H1 (cell line): ENCODE measurements around the gene ZC3H7B. TPM values are rescaled to one million over a fixed set of nuclear protein-coding genes. Genes with fewer than 3 reads are reported as not detected.

Experiments
- CTCF ChIA-PET: fragments of 300-600 bp; sonication (Branson Sonifier 250); formaldehyde crosslinking; loops from one replicate; lab custom pipeline; 2021; ENCODE audit not compliant: partially characterized antibody; lab: Charles Lee
- POLR2A ChIA-PET: fragments of 300-600 bp; sonication (Branson Sonifier 250); formaldehyde crosslinking; loops from one replicate; lab custom pipeline; 2021; ENCODE audit warnings: inconsistent platforms; ENCODE audit not compliant: partially characterized antibody; lab: Charles Lee
- DNase-seq, 2 experiments: peaks; one replicate each; pipeline versions ENCODE4 v3.0.0 to v3.0.0-alpha.2; 2010 to 2022; ENCODE audit warnings: low spot score in 2 of 2, low read depth in 1 of 2, mixed read lengths in 1 of 2
- FAIRE-seq: peaks from 2 replicates; lab custom pipeline; 2011; peaks lifted over from hg19 to GRCh38; lab: Jason Lieb, UNC
- H2AFZ ChIP-seq: 2 replicates; pipeline ENCODE4 v1.8.1; 2012; ENCODE audit warnings: low read length, inconsistent platforms
- H2AK5ac ChIP-seq: 2 replicates; pipeline ENCODE4 v1.6.1; 2013; ENCODE audit warnings: low read depth, low read length
- H2BK120ac ChIP-seq: replicated peaks from 2 replicates; pipeline ENCODE3; 2013; ENCODE audit warnings: low read depth, low read length, inconsistent platforms
- H2BK12ac ChIP-seq: 2 replicates; pipeline ENCODE4 v1.6.1; 2013; ENCODE audit warnings: low read depth, low read length
- H2BK15ac ChIP-seq: 2 replicates; pipeline ENCODE4 v1.6.1; 2013; ENCODE audit warnings: low read length
- H2BK20ac ChIP-seq: 2 replicates; pipeline ENCODE4 v1.6.1; 2013; ENCODE audit warnings: low read length
- H2BK5ac ChIP-seq: 2 replicates; pipeline ENCODE4 v1.6.1; 2013; ENCODE audit warnings: low read depth, low read length
- H3K14ac ChIP-seq: 2 replicates; pipeline ENCODE4 v1.6.1; 2013; ENCODE audit warnings: inconsistent platforms; ENCODE audit not compliant: insufficient read length
- H3K18ac ChIP-seq: 2 replicates; pipeline ENCODE4 v1.6.1; 2013; ENCODE audit warnings: low read length; ENCODE audit errors: extremely low read depth
- H3K23ac ChIP-seq: 2 replicates; pipeline ENCODE4 v1.6.1; 2013; ENCODE audit warnings: inconsistent platforms; ENCODE audit not compliant: insufficient read length
- H3K23me2 ChIP-seq: 2 replicates; pipeline ENCODE4 v1.6.1; 2013; ENCODE audit warnings: low read depth, low read length
- H3K27ac ChIP-seq: 2 replicates; pipeline ENCODE4 v1.6.1; 2011; ENCODE audit warnings: low read depth, low read length, inconsistent platforms
- H3K27me3 ChIP-seq, 4 experiments: replicated peaks in 1 of 4; 1 replicate in 1 of 4; 2 replicates in 3 of 4; pipeline versions ENCODE4 v1.6.1 to v1.8.1; 2011 to 2013; ENCODE audit warnings: low read length in 3 of 4, mild to moderate bottlenecking in 3 of 4, inconsistent platforms in 2 of 4, mixed read lengths in 2 of 4, moderate library complexity in 1 of 4; ENCODE audit not compliant: control insufficient read depth in 3 of 4, insufficient read depth in 3 of 4; ENCODE audit errors: extremely low read depth in 1 of 4
- H3K36me3 ChIP-seq, 4 experiments: 2 replicates each; pipeline versions ENCODE4 v1.6.1 to v1.8.1; 2011 to 2013; ENCODE audit warnings: mild to moderate bottlenecking in 4 of 4, low read length in 3 of 4, moderate library complexity in 2 of 4, control low read depth in 1 of 4, inconsistent platforms in 1 of 4; ENCODE audit not compliant: insufficient read depth in 4 of 4, control insufficient read depth in 2 of 4
- H3K4ac ChIP-seq: replicated peaks from 2 replicates; pipeline ENCODE3; 2013; ENCODE audit warnings: low read length, low read depth, mixed read lengths, inconsistent platforms; ENCODE audit not compliant: insufficient read length
- H3K4me1 ChIP-seq, 4 experiments: replicated peaks in 1 of 4; 1 replicate in 1 of 4; 2 replicates in 3 of 4; pipeline versions ENCODE4 v1.6.1 to v1.8.1; 2011 to 2013; ENCODE audit warnings: low read length in 3 of 4, inconsistent platforms in 2 of 4, mixed read lengths in 1 of 4; ENCODE audit not compliant: insufficient read depth in 4 of 4, control insufficient read depth in 3 of 4
- H3K4me2 ChIP-seq, 2 experiments: 2 replicates each; pipeline versions ENCODE4 v1.6.1 to v1.8.1; 2011 to 2013; ENCODE audit warnings: low read depth in 2 of 2, low read length in 2 of 2, control low read depth in 1 of 2, inconsistent platforms in 1 of 2, mild to moderate bottlenecking in 1 of 2; ENCODE audit not compliant: insufficient read depth in 1 of 2
- H3K4me3 ChIP-seq, 4 experiments: fragments of 200-600, 300-600 bp in 1 of 4; sonication (generic), shearing (Covaris generic), sonication (Bioruptor Twin) in 1 of 4; 2 replicates each; pipeline versions ENCODE4 v1.5.1 to v1.8.1; 2011 to 2016; ENCODE audit warnings: low read length in 4 of 4, low read depth in 3 of 4, control low read depth in 2 of 4, inconsistent platforms in 2 of 4, mild to moderate bottlenecking in 2 of 4, mixed read lengths in 1 of 4, moderate library complexity in 1 of 4; ENCODE audit not compliant: insufficient read depth in 2 of 4; ENCODE audit errors: extremely low read depth in 1 of 4
- H3K56ac ChIP-seq: replicated peaks from 2 replicates; pipeline ENCODE3; 2013; ENCODE audit warnings: low read depth, mild to moderate bottlenecking, mixed read lengths, low read length, inconsistent platforms; ENCODE audit not compliant: insufficient read length
- H3K79me1 ChIP-seq: 2 replicates; pipeline ENCODE4 v1.6.1; 2013; ENCODE audit warnings: low read depth, low read length, control low read depth
- H3K79me2 ChIP-seq, 2 experiments: 2 replicates each; pipeline versions ENCODE4 v1.6.1 to v1.8.1; 2012 to 2013; ENCODE audit warnings: low read length in 2 of 2, mild to moderate bottlenecking in 2 of 2, inconsistent platforms in 1 of 2; ENCODE audit not compliant: insufficient read depth in 2 of 2, control insufficient read depth in 1 of 2
- H3K9ac ChIP-seq, 4 experiments: replicated peaks in 1 of 4; 1 replicate in 1 of 4; 2 replicates in 3 of 4; pipeline versions ENCODE4 v1.6.1 to v1.8.1; 2011 to 2013; ENCODE audit warnings: low read depth in 3 of 4, low read length in 3 of 4, control low read depth in 2 of 4, mild to moderate bottlenecking in 2 of 4, moderate library complexity in 2 of 4, inconsistent platforms in 1 of 4; ENCODE audit errors: extremely low read depth in 1 of 4
- H3K9me3 ChIP-seq, 2 experiments: 2 replicates each; pipeline versions ENCODE4 v1.6.1 to v1.8.1; 2012 to 2013; ENCODE audit warnings: mild to moderate bottlenecking in 2 of 2, moderate library complexity in 2 of 2, control low read depth in 1 of 2, inconsistent platforms in 1 of 2, low read depth in 1 of 2, low read length in 1 of 2, mixed read lengths in 1 of 2; ENCODE audit not compliant: insufficient read depth in 2 of 2
- H4K20me1 ChIP-seq, 2 experiments: replicated peaks in 1 of 2; 2 replicates each; pipeline versions ENCODE3 to v1.8.1; 2011 to 2013; ENCODE audit warnings: inconsistent platforms in 2 of 2, low read length in 2 of 2, mild to moderate bottlenecking in 1 of 2; ENCODE audit not compliant: insufficient read depth in 2 of 2, control insufficient read depth in 1 of 2
- H4K5ac ChIP-seq: 2 replicates; pipeline ENCODE4 v1.6.1; 2013; ENCODE audit warnings: low read length, low read depth, mixed read lengths, inconsistent platforms; ENCODE audit not compliant: insufficient read length
- H4K8ac ChIP-seq: 2 replicates; pipeline ENCODE4 v1.8.0; 2013; ENCODE audit warnings: mild to moderate bottlenecking, moderate library complexity, low read length, inconsistent platforms; ENCODE audit not compliant: insufficient read depth; ENCODE audit errors: extremely low read depth
- H4K91ac ChIP-seq: replicated peaks from 2 replicates; pipeline ENCODE3; 2013; ENCODE audit warnings: low read length, mixed read lengths, inconsistent platforms; ENCODE audit not compliant: insufficient read length
- BACH1 ChIP-seq: IDR thresholded peaks from 2 replicates; pipeline ENCODE4 v1.6.1; 2012; ENCODE audit warnings: low read length, improper control_type of control experiment
- CEBPB ChIP-seq: IDR thresholded peaks from 2 replicates; pipeline ENCODE4 v1.6.1; 2012; ENCODE audit warnings: low read depth, low read length
- GTF2F1 ChIP-seq: IDR thresholded peaks from 2 replicates; pipeline ENCODE4 v1.6.1; 2012; ENCODE audit warnings: low read depth, low read length, improper control_type of control experiment, borderline replicate concordance
- KDM5A ChIP-seq: fragments of 200-600 bp; IDR thresholded peaks from 2 replicates; pipeline ENCODE4 v1.7.1; 2012; ENCODE audit warnings: mild to moderate bottlenecking, low read length, inconsistent platforms, mixed read lengths
- RNF2 ChIP-seq: fragments of 200-900, 300-1000 bp; sonication (generic); IDR thresholded peaks from 2 replicates; pipeline ENCODE4 v1.7.1; 2016; ENCODE audit warnings: borderline replicate concordance, low read depth, mild to moderate bottlenecking, antibody characterized with exemption, low read length; ENCODE audit not compliant: poor library complexity, severe bottlenecking; ENCODE audit errors: missing control alignments
- WGBS, 2 experiments: shearing (Covaris generic) in 1 of 2; methylation state at CpG; one replicate each; pipeline versions ENCODE4 v1.1.6 to v1.1.7; 2013 to 2015; ENCODE audit warnings: low lambda C conversion rate in 2 of 2, mixed read lengths in 2 of 2, inconsistent platforms in 1 of 2, low coverage in 1 of 2, missing lambda C conversion rate in 1 of 2; ENCODE audit not compliant: insufficient replicate concordance in 2 of 2, insufficient coverage in 1 of 2, insufficient read length in 1 of 2; ENCODE audit errors: extremely low coverage in 1 of 2, missing lambda C conversion rate in 1 of 2; 5-methylcytosine and 5-hydroxymethylcytosine counted together
- polyA plus RNA-seq, 7 experiments: library from polyadenylated mRNA; depleted of rRNA in 3 of 7; stranded (reverse) in 5 of 7; unstranded in 2 of 7; fragments of >200 nt in 5 of 7; fragments of 200-250 nt in 2 of 7; gene quantifications; 1 replicate in 5 of 7; 2 replicates in 1 of 7; 4 replicates in 1 of 7; pipeline versions ENCODE4 v1.2.1 to v1.2.3, GENCODE V29; 2011 to 2013; ENCODE audit warnings: missing spikeins in 2 of 7, mixed read lengths in 2 of 7
- total RNA-seq: library from RNA; stranded (reverse); fragmentation: NEBNext Ultra II Directional; extraction: Animal tissue kit (Norgen Biotek cat#: 25700); gene quantifications from 2 replicates; pipeline ENCODE4 v1.2.1, GENCODE V29; 2021
- TF ChIP-seq, protein P1 (sequence below): IDR thresholded peaks from 2 replicates; pipeline ENCODE4 v1.6.1; 2011; ENCODE audit warnings: low read depth, mild to moderate bottlenecking, low read length; ENCODE audit not compliant: insufficient read depth

ZC3H7B gene
- total and polyA plus RNA-seq, 2 of the 8 experiments (the other 6 are each of a cell fraction or from before 2014, with no cell fraction given) = 35.5 to 78.6 TPM

GRCh38 chr22:41308544-41308947, 7.2 kb downstream of the ZC3H7B start:
- TF ChIP-seq RNF2 (no peak), CEBPB (0 out of 2 replicates have a peak, but pooled peaks have one; percentile 14), GTF2F1 (no peak), BACH1 (no peak), KDM5A (no peak)
- TF ChIP-seq, protein P1, sequence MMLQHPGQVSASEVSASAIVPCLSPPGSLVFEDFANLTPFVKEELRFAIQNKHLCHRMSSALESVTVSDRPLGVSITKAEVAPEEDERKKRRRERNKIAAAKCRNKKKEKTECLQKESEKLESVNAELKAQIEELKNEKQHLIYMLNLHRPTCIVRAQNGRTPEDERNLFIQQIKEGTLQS = no peak
- TF ChIP-seq, all 59 proteins: peak for 1
- no peak overlapping the region for H3K4ac ChIP-seq
- peaks cover 0 to 6% (median 2%) of the 10 kb centered on the region in 4 experiments; a peak in 4 of 7 replicates for H3K4me1 ChIP-seq
- H3K4me2 ChIP-seq = no peak overlapping the region
- no peaks in the 10 kb centered on the region for H3K9me3 ChIP-seq
- no peak overlapping the region for H3K9ac ChIP-seq
- no peak overlapping the region; the same call in 1 of the 2 replicates for H3K18ac ChIP-seq
- no peak for DNase-seq
- no peak overlapping the region for H2BK12ac ChIP-seq
- H3K14ac ChIP-seq = no peak overlapping the region
- no peak overlapping the region for H2BK20ac ChIP-seq
- peaks cover 16% of the 10 kb centered on the region for H3K79me1 ChIP-seq
- peaks cover 0 to 6% (median 0%) of the 10 kb centered on the region in 4 experiments; a peak in 1 of 8 replicates for H3K36me3 ChIP-seq
- no peak overlapping the region for H2BK120ac ChIP-seq
- no peak overlapping the region for H3K56ac ChIP-seq
- ChIA-PET POLR2A (interaction anchor here (0.5 to 3.4 kb wide), 7 partner anchors 10 to 72 kb away, joined by 3 to 16 read pairs (median 4); partner anchors contain the start of gene RANGAP1), CTCF (interaction anchor here (0.6 to 0.7 kb wide), 3 partner anchors 21 to 1332 kb away, joined by 3 read pairs; partner anchors contain the start of gene ATP5MGL)
- no peak overlapping the region for H2AK5ac ChIP-seq
- H3K23me2 ChIP-seq = no peaks in the 10 kb centered on the region
- no peak overlapping the region for H3K23ac ChIP-seq
- no peak overlapping the region for H2BK15ac ChIP-seq
- 97% methylated on average over 7 of the region's 7 CpGs; no CpG with 5 or more reads in 1 of the 2 experiments for WGBS, 2 experiments
- H3K27ac ChIP-seq = no peak overlapping the region
- no peak for FAIRE-seq
- no peaks in the 10 kb centered on the region for H3K27me3 ChIP-seq
- no peak overlapping the region for H2AFZ ChIP-seq
- H3K4me3 ChIP-seq = no peak overlapping the region
- no peak overlapping the region for H4K5ac ChIP-seq
- no peak overlapping the region for H4K91ac ChIP-seq
- no peak overlapping the region for H2BK5ac ChIP-seq
- no peak overlapping the region for H4K8ac ChIP-seq
- peaks cover 11 to 77% of the 10 kb centered on the region in 2 experiments; a peak in 3 of 4 replicates for H3K79me2 ChIP-seq
- H4K20me1 ChIP-seq = peaks cover 2 to 14% of the 10 kb centered on the region in 2 experiments
